OCI-LY1 (cell line): ENCODE results near the gene KIFC3.
"Not testable (repeated sequence)": the region's sequence is repeated elsewhere in the genome, so short reads cannot be mapped to it uniquely, and the experiment has no call there.

Experiments used
- H2AFZ ChIP-seq: fragments of 200-600 bp; sonication (generic), shearing (Covaris generic); 2 replicates; pipeline ENCODE4 v1.6.0; 2014; ENCODE audit warnings: antibody characterized with exemption, mild to moderate bottlenecking, low read length
- H3F3A ChIP-seq: fragments of 200-600 bp; sonication (generic), shearing (Covaris generic); 2 replicates; pipeline ENCODE4 v1.6.0; 2014; ENCODE audit warnings: mild to moderate bottlenecking, antibody characterized with exemption, low read length, moderate library complexity; ENCODE audit not compliant: insufficient read depth
- H3K27ac ChIP-seq: fragments of 200-600 bp; sonication (generic); 2 replicates; pipeline ENCODE4 v1.5.1; 2014; ENCODE audit warnings: low read length, mixed run types, mild to moderate bottlenecking, low read depth; ENCODE audit not compliant: poor library complexity, severe bottlenecking
- H3K27me3 ChIP-seq: fragments of 200-600 bp; sonication (generic); 2 replicates; pipeline ENCODE4 v1.6.0; 2014; ENCODE audit warnings: antibody characterized with exemption, mild to moderate bottlenecking, low read length, moderate library complexity; ENCODE audit not compliant: insufficient read depth
- H3K36me3 ChIP-seq: fragments of 200-600 bp; sonication (generic); 2 replicates; pipeline ENCODE4 v1.6.1; 2014; ENCODE audit warnings: mild to moderate bottlenecking, antibody characterized with exemption, low read length, moderate library complexity, mixed read lengths; ENCODE audit not compliant: insufficient read depth
- H3K4me1 ChIP-seq: fragments of 200-600 bp; sonication (generic); 2 replicates; pipeline ENCODE4 v1.5.1; 2014; ENCODE audit warnings: mild to moderate bottlenecking, low read length, moderate library complexity; ENCODE audit not compliant: insufficient read depth, severe bottlenecking
- H3K4me2 ChIP-seq: fragments of 200-600 bp; sonication (generic), shearing (Covaris generic); 2 replicates; pipeline ENCODE4 v1.6.1; 2014; ENCODE audit warnings: low read length
- H3K4me3 ChIP-seq: fragments of 200-600 bp; sonication (generic); 2 replicates; pipeline ENCODE4 v1.5.1; 2014; ENCODE audit warnings: low read length, low read depth, mild to moderate bottlenecking, mixed read lengths; ENCODE audit not compliant: poor library complexity, severe bottlenecking
- H3K79me2 ChIP-seq: fragments of 200-600 bp; shearing (Covaris generic); 2 replicates; pipeline ENCODE4 v1.6.1; 2016; ENCODE audit warnings: mixed run types, low read length, mixed read lengths; ENCODE audit not compliant: insufficient read depth
- H3K9ac ChIP-seq: fragments of 200-600 bp; sonication (generic), shearing (Covaris generic); 2 replicates; pipeline ENCODE4 v1.6.1; 2014; ENCODE audit warnings: mild to moderate bottlenecking, low read length, mixed read lengths
- H3K9me2 ChIP-seq: fragments of 200-600 bp; sonication (generic), shearing (Covaris generic); 2 replicates; pipeline ENCODE4 v1.6.1; 2014; ENCODE audit warnings: low read depth, mild to moderate bottlenecking, low read length, mixed read lengths
- H3K9me3 ChIP-seq: fragments of 200-600 bp; shearing (Covaris generic); 2 replicates; pipeline ENCODE4 v1.6.1; 2014; ENCODE audit warnings: low read length, mixed read lengths
- H4K20me1 ChIP-seq: fragments of 200-600 bp; sonication (generic), shearing (Covaris generic); 2 replicates; pipeline ENCODE4 v1.6.0; 2016; ENCODE audit warnings: mild to moderate bottlenecking, low read length; ENCODE audit not compliant: insufficient read depth
- CTCF ChIP-seq: fragments of 200-600 bp; sonication (generic), shearing (Covaris generic); IDR thresholded peaks from 2 replicates; pipeline ENCODE4 v1.5.1; 2017; ENCODE audit warnings: mild to moderate bottlenecking, antibody characterized with exemption, low read length, moderate library complexity, mixed read lengths
- EZH2 ChIP-seq: fragments of 200-600 bp; sonication (generic), shearing (Covaris generic); IDR thresholded peaks from 2 replicates; pipeline ENCODE4 v1.8.0; 2017; ENCODE audit warnings: borderline replicate concordance, mixed run types, mild to moderate bottlenecking, antibody characterized with exemption, low read length, moderate library complexity, mixed read lengths

Gene KIFC3

GRCh38 chr16:57813466-57813865, 11.2 kb upstream of the KIFC3 start:
- no peak for TF ChIP-seq EZH2
- TF ChIP-seq CTCF, result no peak
- H3K36me3 ChIP-seq, result no peaks in the 10 kb centered on the region
- H3K4me2 ChIP-seq, result no peak overlapping the region
- no peaks in the 10 kb centered on the region for H3K79me2 ChIP-seq
- no peak overlapping the region for H2AFZ ChIP-seq
- peaks cover 4% of the 10 kb centered on the region for H3K4me1 ChIP-seq
- no peaks in the 10 kb centered on the region; the same call in 1 of the 2 replicates for H3K27me3 ChIP-seq
- no peaks in the 10 kb centered on the region for H3K9me3 ChIP-seq
- no peak overlapping the region for H3K4me3 ChIP-seq
- no peak overlapping the region for H3K9ac ChIP-seq
- H4K20me1 ChIP-seq, result no peaks in the 10 kb centered on the region
- H3K9me2 ChIP-seq, result no peaks in the 10 kb centered on the region
- H3F3A ChIP-seq, result no peaks in the 10 kb centered on the region
- no peak overlapping the region for H3K27ac ChIP-seq

GRCh38 chr16:57811340-57811739, 9.0 kb upstream of the KIFC3 start:
- not testable (repeated sequence) for H3K9me3 ChIP-seq, H3K4me2 ChIP-seq, H3K9ac ChIP-seq, H3F3A ChIP-seq, H3K36me3 ChIP-seq, H2AFZ ChIP-seq, H3K4me1 ChIP-seq, H3K27ac ChIP-seq, H3K27me3 ChIP-seq, H3K4me3 ChIP-seq, H3K79me2 ChIP-seq, H4K20me1 ChIP-seq, H3K9me2 ChIP-seq

- Histone ChIP-seq H4K20me1 (no peaks in the 10 kb centered on the region), H3K79me2 (no peaks in the 10 kb centered on the region), H3K27ac (no peak overlapping the region), H3F3A (no peaks in the 10 kb centered on the region), H3K27me3 (no peaks in the 10 kb centered on the region), H3K36me3 (no peaks in the 10 kb centered on the region), H3K4me2 (no peak overlapping the region), H3K4me1 (peaks cover 4% of the 10 kb centered on the region), H3K9me2 (no peaks in the 10 kb centered on the region), H3K9me3 (no peaks in the 10 kb centered on the region), H3K9ac (no peak overlapping the region), H3K4me3 (no peak overlapping the region), H2AFZ (no peak overlapping the region)
- TF ChIP-seq CTCF, result no peak
- no peak for TF ChIP-seq EZH2
Measured at GRCh38 chr16:57810197-57811031, 8.1 kb upstream of the KIFC3 start.
